ENCODE data around the gene HOXD3. TPM values are rescaled to one million over a fixed set of nuclear protein-coding genes. Genes with fewer than 3 reads are reported as not detected.

Gene HOXD3
- total RNA-seq, 3 donors from 2014 or later (not counting 1 experiment from before 2014, with no cell fraction given) = not detected

- peaks cover 75% of the 10 kb centered on the region for H3K27me3 ChIP-seq (ENCODE audit: control insufficient read depth, insufficient read depth, low read length)
- no peak for DNase-seq
- peaks cover 8% of the 10 kb centered on the region for H3K36me3 Mint-ChIP-seq
- peaks cover 3% of the 10 kb centered on the region for H3K9me3 ChIP-seq (ENCODE audit: control insufficient read depth, insufficient read depth, low read length)
- no peaks in the 10 kb centered on the region for H3K36me3 ChIP-seq (ENCODE audit: control insufficient read depth, insufficient read depth, low read length)
- intact Hi-C loops (cut with micrococcal nuclease) = loop anchor here (5.0 kb wide), 1 partner anchor 33 kb away; no protein-coding TSS in a partner anchor
- TF ChIP-seq CTCF (IDR thresholded peaks at IDR 0.05) = no peak
- H3K27ac Mint-ChIP-seq = no peak overlapping the region
- ATAC-seq = no peak
- H3K4me1 Mint-ChIP-seq = peaks cover 0 to 21% of the 10 kb centered on the region in 2 donors
- 18% methylated on average over 4 of the region's 4 CpGs for WGBS (ENCODE audit: insufficient coverage)
- H3K9me3 Mint-ChIP-seq = no peaks in the 10 kb centered on the region
- peaks cover 71 to 78% of the 10 kb centered on the region in 2 donors for H3K27me3 Mint-ChIP-seq (ENCODE audit: low read depth in 2 of 2)
- H3K27ac ChIP-seq (ENCODE audit: low read length) = no peak overlapping the region
- H3K4me3 Mint-ChIP-seq = no peak overlapping the region
- H3K4me1 ChIP-seq (ENCODE audit: control insufficient read depth, insufficient read depth, low read length) = peaks cover 3% of the 10 kb centered on the region
- H3K4me3 ChIP-seq (ENCODE audit: low read length) = no peak overlapping the region
Observed at GRCh38 chr2:176109946-176110345, 47.2 kb upstream of the HOXD3 start.

- ATAC-seq (no peak), DNase-seq (no peak)
- intact Hi-C loops (cut with micrococcal nuclease) = loop anchor here (5.0 kb wide), 1 partner anchor 33 kb away; no protein-coding TSS in a partner anchor
- H3K4me3 Mint-ChIP-seq = peak overlapping the region; percentile 9
- Histone ChIP-seq H3K4me3 (ENCODE audit: low read length) (no peak overlapping the region), H3K9me3 (ENCODE audit: control insufficient read depth, insufficient read depth, low read length) (peaks cover 3% of the 10 kb centered on the region), H3K27me3 (ENCODE audit: control insufficient read depth, insufficient read depth, low read length) (peaks cover 75% of the 10 kb centered on the region), H3K4me1 (ENCODE audit: control insufficient read depth, insufficient read depth, low read length) (peaks cover 3% of the 10 kb centered on the region), H3K36me3 (ENCODE audit: control insufficient read depth, insufficient read depth, low read length) (no peaks in the 10 kb centered on the region), H3K27ac (ENCODE audit: low read length) (no peak overlapping the region)
- WGBS (ENCODE audit: insufficient coverage) = 23% methylated on average over 7 of the region's 7 CpGs
- peaks cover 0 to 14% of the 10 kb centered on the region in 2 donors for H3K4me1 Mint-ChIP-seq
- peaks cover 68 to 71% of the 10 kb centered on the region in 2 donors for H3K27me3 Mint-ChIP-seq (ENCODE audit: low read depth in 2 of 2)
- peaks cover 8% of the 10 kb centered on the region for H3K36me3 Mint-ChIP-seq
- TF ChIP-seq CTCF (IDR thresholded peaks at IDR 0.05) = no peak
- no peaks in the 10 kb centered on the region for H3K9me3 Mint-ChIP-seq
- H3K27ac Mint-ChIP-seq = no peak overlapping the region
Observed at GRCh38 chr2:176110415-176111308, 46.4 kb upstream of the HOXD3 start.

GRCh38 chr2:176111309-176111663 lies 45.8 kb upstream of the HOXD3 start:
- 4% methylated on average over 16 of the region's 16 CpGs for WGBS (ENCODE audit: insufficient coverage)
- Histone ChIP-seq H3K27me3 (ENCODE audit: control insufficient read depth, insufficient read depth, low read length) (peaks cover 77% of the 10 kb centered on the region), H3K4me1 (ENCODE audit: control insufficient read depth, insufficient read depth, low read length) (peaks cover 3% of the 10 kb centered on the region), H3K4me3 (ENCODE audit: low read length) (no peak overlapping the region), H3K9me3 (ENCODE audit: control insufficient read depth, insufficient read depth, low read length) (peaks cover 3% of the 10 kb centered on the region), H3K27ac (ENCODE audit: low read length) (no peak overlapping the region), H3K36me3 (ENCODE audit: control insufficient read depth, insufficient read depth, low read length) (no peaks in the 10 kb centered on the region)
- H3K36me3 Mint-ChIP-seq = peaks cover 8% of the 10 kb centered on the region
- no peak overlapping the region for H3K27ac Mint-ChIP-seq
- H3K9me3 Mint-ChIP-seq = no peaks in the 10 kb centered on the region
- H3K4me3 Mint-ChIP-seq = peak overlapping the region; percentile 9
- intact Hi-C loops (cut with micrococcal nuclease) = loop anchor here (5.0 kb wide), 1 partner anchor 34 kb away; no protein-coding TSS in a partner anchor
- DNase-seq (peak in 1 of 2 donors; percentile 39), ATAC-seq (no peak)
- TF ChIP-seq CTCF (IDR thresholded peaks at IDR 0.05) = no peak
- peaks cover 65 to 68% of the 10 kb centered on the region in 2 donors for H3K27me3 Mint-ChIP-seq (ENCODE audit: low read depth in 2 of 2)
- peaks cover 0 to 8% of the 10 kb centered on the region in 2 donors for H3K4me1 Mint-ChIP-seq
